OCI-LY7 (cell line): Measurements from ENCODE around the gene NLRP3. TPM values are rescaled to one million over a fixed set of nuclear protein-coding genes. Genes with fewer than 3 reads are reported as not detected.

Experiments used
- BruUV-seq: library from RNA; stranded (reverse); fragments of 400-500 nt; replicated peaks from 2 replicates; lab custom pipeline; 2021; lab: Mats Ljungman, UMichigan
- CTCF ChIA-PET: fragments of 300-600 bp; sonication (Branson Sonifier 250); formaldehyde crosslinking; loops from one replicate; lab custom pipeline; 2022; ENCODE audit warnings: antibody characterized with exemption; ENCODE audit not compliant: unreplicated experiment; lab: Charles Lee
- POLR2A ChIA-PET: fragments of 300-600 bp; sonication (Branson Sonifier 250); formaldehyde crosslinking; loops from one replicate; lab custom pipeline; 2022; ENCODE audit warnings: antibody characterized with exemption; lab: Charles Lee
- DNase-seq: peaks from one replicate; pipeline ENCODE4 v3.0.0-alpha.2; 2015; ENCODE audit warnings: low spot score
- H2AFZ ChIP-seq: fragments of 200-600 bp; sonication (generic), shearing (Covaris generic); 2 replicates; pipeline ENCODE4 v1.6.1; 2014; ENCODE audit warnings: mild to moderate bottlenecking, antibody characterized with exemption, low read length, moderate library complexity
- H3K27ac ChIP-seq: fragments of 200-600 bp; sonication (generic); 2 replicates; pipeline ENCODE4 v1.5.1; 2014; ENCODE audit warnings: mixed run types, low read depth, mild to moderate bottlenecking, moderate library complexity, low read length, inconsistent platforms; ENCODE audit not compliant: poor library complexity, severe bottlenecking
- H3K36me3 ChIP-seq: fragments of 200-600 bp; sonication (generic); 2 replicates; pipeline ENCODE4 v1.6.1; 2014; ENCODE audit warnings: mild to moderate bottlenecking, antibody characterized with exemption, low read length, moderate library complexity, mixed read lengths; ENCODE audit not compliant: insufficient read depth
- H3K4me1 ChIP-seq: fragments of 200-600 bp; sonication (generic); 2 replicates; pipeline ENCODE4 v1.5.1; 2014; ENCODE audit warnings: mild to moderate bottlenecking, low read length; ENCODE audit not compliant: insufficient read depth, poor library complexity, severe bottlenecking
- H3K4me2 ChIP-seq: fragments of 200-600 bp; sonication (generic); 2 replicates; pipeline ENCODE4 v1.6.1; 2014; ENCODE audit warnings: mild to moderate bottlenecking, low read length
- H3K4me3 ChIP-seq: fragments of 200-600 bp; sonication (generic); 2 replicates; pipeline ENCODE4 v1.5.1; 2014; ENCODE audit warnings: mild to moderate bottlenecking, low read depth, low read length; ENCODE audit not compliant: poor library complexity, severe bottlenecking
- H3K79me2 ChIP-seq: fragments of 200-600 bp; sonication (generic); 2 replicates; pipeline ENCODE4 v1.6.1; 2016; ENCODE audit warnings: low read depth, mild to moderate bottlenecking, low read length, moderate library complexity, mixed read lengths; ENCODE audit not compliant: insufficient read depth
- H3K9me2 ChIP-seq: fragments of 200-600 bp; sonication (generic); 2 replicates; pipeline ENCODE4 v1.6.1; 2016; ENCODE audit warnings: mild to moderate bottlenecking, low read length, mixed read lengths; ENCODE audit not compliant: insufficient read depth
- H3K9me3 ChIP-seq: fragments of 200-600 bp; sonication (generic); 2 replicates; pipeline ENCODE4 v1.6.1; 2014; ENCODE audit warnings: mild to moderate bottlenecking, mixed run types, low read length, mixed read lengths
- H4K20me1 ChIP-seq: fragments of 200-600 bp; sonication (generic); 2 replicates; pipeline ENCODE4 v1.6.1; 2014; ENCODE audit warnings: mild to moderate bottlenecking, antibody characterized with exemption, low read length, moderate library complexity, mixed read lengths; ENCODE audit not compliant: insufficient read depth
- EZH2phosphoT487 ChIP-seq: fragments of 200-600 bp; sonication (generic); IDR thresholded peaks from 2 replicates; pipeline ENCODE4 v1.6.1; 2018; ENCODE audit warnings: low read depth, borderline replicate concordance, mild to moderate bottlenecking, mixed run types, antibody characterized with exemption, low read length, moderate library complexity, mixed read lengths
- intact Hi-C: fragments of 100-400 bp; cut with micrococcal nuclease; formaldehyde crosslinking; loops from one replicate; pipeline ENCODE4 v1.10.0; 2022; ENCODE audit not compliant: unreplicated experiment
- total RNA-seq, 2 experiments: library from RNA; depleted of rRNA in 1 of 2; stranded (reverse); fragments of >200 nt in 1 of 2; shearing (Covaris generic) in 1 of 2; gene quantifications; 2 replicates each; pipeline ENCODE4 v1.2.3, GENCODE V29; 2014 to 2022
- TF ChIP-seq, protein P1 (sequence below): fragments of 200-600 bp; sonication (generic); conservative IDR thresholded peaks from 2 replicates; pipeline ENCODE4 v1.5.1; 2014; ENCODE audit warnings: mild to moderate bottlenecking, antibody characterized with exemption, low read length, moderate library complexity, mixed read lengths

Gene NLRP3
- total RNA-seq, 2 experiments from 2014 or later: not detected

- Histone ChIP-seq H3K4me3 (no peak overlapping the region), H3K79me2 (no peaks in the 10 kb centered on the region), H3K9me2 (no peaks in the 10 kb centered on the region), H3K4me2 (no peak overlapping the region), H3K4me1 (no peaks in the 10 kb centered on the region), H3K27ac (no peak overlapping the region), H4K20me1 (no peaks in the 10 kb centered on the region), H3K36me3 (no peaks in the 10 kb centered on the region), H3K9me3 (no peaks in the 10 kb centered on the region), H2AFZ (no peak overlapping the region)
- POLR2A ChIA-PET: no interaction called here
- TF ChIP-seq, protein P1, sequence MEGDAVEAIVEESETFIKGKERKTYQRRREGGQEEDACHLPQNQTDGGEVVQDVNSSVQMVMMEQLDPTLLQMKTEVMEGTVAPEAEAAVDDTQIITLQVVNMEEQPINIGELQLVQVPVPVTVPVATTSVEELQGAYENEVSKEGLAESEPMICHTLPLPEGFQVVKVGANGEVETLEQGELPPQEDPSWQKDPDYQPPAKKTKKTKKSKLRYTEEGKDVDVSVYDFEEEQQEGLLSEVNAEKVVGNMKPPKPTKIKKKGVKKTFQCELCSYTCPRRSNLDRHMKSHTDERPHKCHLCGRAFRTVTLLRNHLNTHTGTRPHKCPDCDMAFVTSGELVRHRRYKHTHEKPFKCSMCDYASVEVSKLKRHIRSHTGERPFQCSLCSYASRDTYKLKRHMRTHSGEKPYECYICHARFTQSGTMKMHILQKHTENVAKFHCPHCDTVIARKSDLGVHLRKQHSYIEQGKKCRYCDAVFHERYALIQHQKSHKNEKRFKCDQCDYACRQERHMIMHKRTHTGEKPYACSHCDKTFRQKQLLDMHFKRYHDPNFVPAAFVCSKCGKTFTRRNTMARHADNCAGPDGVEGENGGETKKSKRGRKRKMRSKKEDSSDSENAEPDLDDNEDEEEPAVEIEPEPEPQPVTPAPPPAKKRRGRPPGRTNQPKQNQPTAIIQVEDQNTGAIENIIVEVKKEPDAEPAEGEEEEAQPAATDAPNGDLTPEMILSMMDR: no peak
- TF ChIP-seq EZH2phosphoT487: no peak
- intact Hi-C loops: loop anchor here (5.0 kb wide), 1 partner anchor 206 kb away; no protein-coding TSS in a partner anchor
- BruUV-seq: no TSS peak
- CTCF ChIA-PET: no interaction called here
- DNase-seq: no peak
Observed at GRCh38 chr1:247370786-247371732, 44.9 kb upstream of the NLRP3 start.

- Histone ChIP-seq H3K4me3 (no peak overlapping the region), H4K20me1 (no peaks in the 10 kb centered on the region), H3K36me3 (no peaks in the 10 kb centered on the region), H3K79me2 (no peaks in the 10 kb centered on the region), H2AFZ (no peak overlapping the region), H3K9me3 (no peaks in the 10 kb centered on the region), H3K27ac (no peak overlapping the region), H3K4me1 (no peaks in the 10 kb centered on the region), H3K4me2 (no peak overlapping the region), H3K9me2 (no peaks in the 10 kb centered on the region)
- BruUV-seq: no TSS peak
- POLR2A ChIA-PET: no interaction called here
- intact Hi-C loops: loop anchor here (5.0 kb wide), 1 partner anchor 205 kb away; no protein-coding TSS in a partner anchor
- TF ChIP-seq, protein P1: no peak
- no peak for TF ChIP-seq EZH2phosphoT487
- CTCF ChIA-PET: no interaction called here
- no peak for DNase-seq
Observed at GRCh38 chr1:247371801-247372259, 44.1 kb upstream of the NLRP3 start.
